ENCODE results near the gene EML4. TPM values are rescaled to one million over a fixed set of nuclear protein-coding genes. Genes with fewer than 3 reads are reported as not detected.

EML4 gene
- total and polyA plus RNA-seq, 2 donors from 2014 or later: 13.0 to 53.6 TPM

GRCh38 chr2:42339191-42339912 lies 170.2 kb downstream of the EML4 start:
- Histone ChIP-seq H3K4me3 (ENCODE audit: low read length in 3 of 3) (no peak overlapping the region), H3K9me3 (ENCODE audit: control insufficient read depth in 2 of 3, insufficient read depth in 1 of 3, low read length in 3 of 3) (no peaks in the 10 kb centered on the region), H3K27me3 (ENCODE audit: control insufficient read depth, insufficient read depth, low read length) (no peaks in the 10 kb centered on the region), H3K9ac (ENCODE audit: low read length in 3 of 3) (no peak overlapping the region), H3K27ac (ENCODE audit: low read depth in 2 of 2, low read length in 2 of 2) (no peak overlapping the region), H3K4me1 (ENCODE audit: control insufficient read depth in 2 of 3, insufficient read depth in 2 of 3, low read depth in 1 of 3, low read length in 3 of 3) (peaks cover 0 to 22% (median 14%) of the 10 kb centered on the region in 3 donors), H3K36me3 (ENCODE audit: control insufficient read depth in 2 of 3, insufficient read depth in 3 of 3, low read length in 3 of 3) (peaks cover 0 to 6% (median 2%) of the 10 kb centered on the region in 3 donors)
- DNase-seq: peak in 4 of 5 donors; percentile 39 to 51 (median 40)
- no peak for FAIRE-seq
- intact Hi-C loops (cut with DNase I): no loop called here
- no peak for TF ChIP-seq CTCF (IDR thresholded peaks at IDR 0.05; ENCODE audit: borderline replicate concordance, extremely low read depth, insufficient read depth)

GRCh38 chr2:42340045-42340937 lies 171.1 kb downstream of the EML4 start:
- FAIRE-seq (no peak), DNase-seq (peak in 3 of 5 donors; percentile 31 to 51 (median 39))
- intact Hi-C loops (cut with DNase I): no loop called here
- Histone ChIP-seq H3K9ac (ENCODE audit: low read length in 3 of 3) (no peak overlapping the region), H3K9me3 (ENCODE audit: control insufficient read depth in 2 of 3, insufficient read depth in 1 of 3, low read length in 3 of 3) (no peaks in the 10 kb centered on the region), H3K4me1 (ENCODE audit: control insufficient read depth in 2 of 3, insufficient read depth in 2 of 3, low read depth in 1 of 3, low read length in 3 of 3) (peaks cover 0 to 22% (median 14%) of the 10 kb centered on the region in 3 donors), H3K4me3 (ENCODE audit: low read length in 3 of 3) (no peak overlapping the region), H3K27ac (ENCODE audit: low read depth in 2 of 2, low read length in 2 of 2) (no peak overlapping the region), H3K36me3 (ENCODE audit: control insufficient read depth in 2 of 3, insufficient read depth in 3 of 3, low read length in 3 of 3) (peaks cover 0 to 6% (median 2%) of the 10 kb centered on the region in 3 donors), H3K27me3 (ENCODE audit: control insufficient read depth, insufficient read depth, low read length) (no peaks in the 10 kb centered on the region)
- no peak for TF ChIP-seq CTCF (IDR thresholded peaks at IDR 0.05; ENCODE audit: borderline replicate concordance, extremely low read depth, insufficient read depth)

- DNase-seq (no peak), FAIRE-seq (no peak)
- Histone ChIP-seq H3K36me3 (ENCODE audit: control insufficient read depth in 2 of 3, insufficient read depth in 3 of 3, low read length in 3 of 3) (peaks cover 0 to 3% (median 0%) of the 10 kb centered on the region in 3 donors), H3K4me1 (ENCODE audit: control insufficient read depth in 2 of 3, insufficient read depth in 2 of 3, low read depth in 1 of 3, low read length in 3 of 3) (peaks cover 0 to 27% (median 14%) of the 10 kb centered on the region in 3 donors), H3K27ac (ENCODE audit: low read depth in 2 of 2, low read length in 2 of 2) (no peak overlapping the region), H3K27me3 (ENCODE audit: control insufficient read depth, insufficient read depth, low read length) (no peaks in the 10 kb centered on the region), H3K9ac (ENCODE audit: low read length in 3 of 3) (no peak overlapping the region), H3K4me3 (ENCODE audit: low read length in 3 of 3) (no peak overlapping the region), H3K9me3 (ENCODE audit: control insufficient read depth in 2 of 3, insufficient read depth in 1 of 3, low read length in 3 of 3) (no peaks in the 10 kb centered on the region)
- intact Hi-C loops (cut with DNase I): no loop called here
- no peak for TF ChIP-seq CTCF (IDR thresholded peaks at IDR 0.05; ENCODE audit: borderline replicate concordance, extremely low read depth, insufficient read depth)
Measured at GRCh38 chr2:42340938-42341636, 171.9 kb downstream of the EML4 start.
